DLD1 (cell line): ENCODE results near the gene TXNDC16.

ENCODE experiments used
- in situ Hi-C: cut with HindIII; loops from 2 replicates; pipeline ENCODE4 v1.10.0; 2017; ENCODE audit warnings: low sequenced_read_pairs

The TXNDC16 gene

DNA sequence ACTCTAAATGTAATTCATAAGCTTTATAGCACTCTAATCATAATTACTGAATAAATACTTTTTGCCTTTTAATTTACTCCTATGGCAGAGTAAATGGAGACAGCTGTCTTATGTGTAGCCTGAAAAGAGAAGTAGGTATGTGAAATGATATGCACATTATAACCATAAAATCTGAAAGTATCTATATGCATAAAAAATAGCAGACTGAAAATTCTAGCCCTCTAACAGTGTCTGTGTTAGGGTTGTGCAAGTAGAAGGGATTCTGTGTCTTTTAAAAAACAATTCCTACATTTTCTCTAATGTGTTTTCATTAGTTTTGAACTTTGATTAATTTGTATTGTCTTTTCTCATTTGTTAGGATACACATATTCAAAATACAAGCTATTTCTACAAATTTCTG lies 94.9 kb downstream of the TXNDC16 start:
- in situ Hi-C loops = no loop called here

DNA sequence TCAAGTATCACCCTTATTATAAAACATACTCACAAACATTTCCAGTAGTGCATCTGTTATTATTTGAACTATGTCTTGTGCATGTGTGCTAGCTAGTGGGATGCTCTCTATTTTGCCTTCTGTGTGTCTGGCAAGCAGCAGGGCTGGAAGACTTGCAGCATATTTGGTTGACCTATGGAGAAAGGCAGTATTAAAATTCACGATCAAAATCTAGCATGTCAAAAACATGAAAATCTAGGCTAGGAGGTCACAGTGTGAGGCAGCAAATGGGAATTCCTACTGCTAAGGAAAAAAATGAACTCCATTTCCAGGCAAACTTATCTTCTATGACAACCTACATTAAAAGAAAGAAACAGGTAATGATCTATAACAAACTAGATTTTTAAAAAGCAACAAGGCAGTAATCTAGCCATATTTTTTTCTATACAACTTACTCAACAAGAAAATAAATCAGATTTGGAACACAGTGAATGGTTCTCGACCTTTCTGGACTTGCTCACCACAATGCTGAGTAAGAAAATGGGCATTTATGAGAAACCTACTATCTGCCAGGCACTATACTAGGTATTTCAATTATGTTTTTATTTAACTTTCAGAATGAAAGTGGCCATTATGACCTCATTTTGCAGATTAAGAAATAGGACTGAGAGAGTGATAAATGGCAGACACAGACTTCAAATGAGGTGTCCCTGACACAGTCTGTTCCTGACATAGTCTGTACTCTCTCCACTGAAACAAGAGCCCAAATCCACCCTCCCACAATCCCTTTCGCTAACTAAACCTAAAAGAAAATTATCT lies 96.8 kb downstream of the TXNDC16 start:
- in situ Hi-C loops = no loop called here

DNA sequence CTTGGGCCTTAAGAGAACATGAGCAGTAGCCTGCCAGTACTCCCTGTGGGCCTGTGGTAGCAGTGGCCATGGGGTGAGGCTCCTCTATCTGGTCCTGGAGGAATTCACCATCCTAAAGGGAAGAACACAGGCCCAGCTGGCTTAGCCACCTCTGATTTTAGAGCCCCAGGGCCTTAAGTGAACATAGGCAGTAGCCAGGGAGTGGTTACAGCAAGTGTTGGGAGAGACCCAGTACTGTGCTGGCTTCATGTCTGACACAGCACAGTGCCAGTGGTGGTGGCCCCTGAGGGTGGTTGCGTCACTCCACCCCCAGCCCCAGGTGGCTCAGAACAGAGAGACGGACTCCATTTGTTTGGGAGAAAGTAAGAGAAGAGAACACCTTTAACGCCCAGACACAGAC lies 105.1 kb downstream of the TXNDC16 start:
- in situ Hi-C loops = no loop called here

GRCh38 chr14:52446355-52446754 lies 106.0 kb downstream of the TXNDC16 start:
- in situ Hi-C loops = no loop called here

DNA sequence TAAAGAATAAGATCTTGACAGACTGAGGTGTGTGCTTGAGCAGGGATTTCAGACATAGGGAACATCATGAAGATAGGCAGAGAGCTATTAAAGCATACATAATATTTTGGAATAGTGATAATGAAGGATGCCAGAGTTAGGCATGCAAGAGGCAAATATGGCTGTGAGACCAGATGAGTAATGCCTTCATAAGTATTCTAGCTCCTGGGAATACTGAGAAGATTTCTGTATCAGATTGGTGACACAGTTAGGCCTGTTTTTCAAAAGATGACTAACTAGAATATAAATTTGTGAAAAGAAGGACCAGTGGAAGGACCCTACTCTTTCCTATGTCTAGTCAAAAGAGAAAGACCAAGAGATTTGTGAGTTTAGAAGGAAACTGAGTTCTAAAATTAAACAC lies 108.8 kb downstream of the TXNDC16 start:
- in situ Hi-C loops = no loop called here

DNA sequence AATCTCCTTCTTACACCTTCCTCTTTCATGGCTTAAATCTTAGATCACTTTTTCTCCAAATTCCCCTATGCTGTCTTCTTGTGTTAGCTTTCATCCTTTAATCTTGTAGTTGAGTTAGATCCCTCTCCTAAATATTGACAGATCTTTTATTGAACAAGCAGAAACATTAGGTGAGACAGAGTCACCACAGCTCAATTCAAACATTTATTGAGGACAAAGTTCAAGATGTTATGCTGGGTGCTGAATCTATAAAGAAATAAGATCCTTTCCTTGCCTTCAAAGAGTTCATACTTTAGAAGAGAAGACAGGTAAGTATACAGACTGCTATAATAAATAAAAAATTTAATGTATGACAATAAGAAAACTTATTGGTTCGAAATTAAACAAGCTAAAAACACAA lies 109.7 kb downstream of the TXNDC16 start:
- in situ Hi-C loops = no loop called here

DNA sequence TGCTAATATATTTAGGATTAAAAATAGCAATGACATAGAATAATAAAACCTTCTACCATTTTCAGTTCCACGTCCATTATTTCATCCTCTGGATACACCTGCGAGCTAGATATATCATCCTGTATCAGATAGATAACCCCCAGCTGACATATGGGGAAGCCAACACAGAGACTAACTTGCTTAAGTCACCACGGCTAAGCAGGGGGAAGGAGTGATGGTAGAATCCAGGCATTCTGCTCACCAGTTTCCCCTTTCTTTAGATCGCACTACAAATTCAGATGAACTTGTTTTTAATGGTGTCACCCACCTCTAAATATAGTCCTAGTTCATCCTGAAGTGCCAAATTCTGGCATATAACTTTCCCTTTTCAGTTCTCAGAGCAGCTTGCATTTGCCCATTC lies 110.1 kb downstream of the TXNDC16 start:
- in situ Hi-C loops = no loop called here

GRCh38 chr14:52439476-52439875 lies 112.8 kb downstream of the TXNDC16 start:
- in situ Hi-C loops = no loop called here

GRCh38 chr14:52434955-52435354 lies 117.3 kb downstream of the TXNDC16 start:
- in situ Hi-C loops = no loop called here

- in situ Hi-C loops = no loop called here
Observed at GRCh38 chr14:52430474-52430873, 121.8 kb downstream of the TXNDC16 start.

GRCh38 chr14:52429451-52429850 lies 122.9 kb downstream of the TXNDC16 start:
- in situ Hi-C loops = no loop called here

DNA sequence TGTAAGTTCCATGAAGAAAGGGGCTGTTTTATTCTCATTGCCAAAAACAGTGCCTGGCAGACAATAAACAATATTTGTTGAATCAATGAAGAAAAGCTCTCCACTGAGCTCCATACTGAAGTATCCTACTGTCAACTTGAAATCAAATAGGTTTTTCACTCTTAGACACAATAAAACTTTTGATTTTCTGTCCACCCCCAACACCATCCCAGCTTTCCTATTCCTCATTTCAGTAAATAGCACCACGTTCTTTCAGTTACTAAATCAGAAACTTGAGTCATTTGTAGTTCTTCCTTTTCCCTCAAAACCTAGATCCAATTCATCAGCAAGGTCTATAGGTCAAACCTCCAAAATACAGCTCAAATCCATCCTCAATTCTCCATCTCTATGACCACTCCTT lies 124.8 kb downstream of the TXNDC16 start:
- in situ Hi-C loops = no loop called here

DNA sequence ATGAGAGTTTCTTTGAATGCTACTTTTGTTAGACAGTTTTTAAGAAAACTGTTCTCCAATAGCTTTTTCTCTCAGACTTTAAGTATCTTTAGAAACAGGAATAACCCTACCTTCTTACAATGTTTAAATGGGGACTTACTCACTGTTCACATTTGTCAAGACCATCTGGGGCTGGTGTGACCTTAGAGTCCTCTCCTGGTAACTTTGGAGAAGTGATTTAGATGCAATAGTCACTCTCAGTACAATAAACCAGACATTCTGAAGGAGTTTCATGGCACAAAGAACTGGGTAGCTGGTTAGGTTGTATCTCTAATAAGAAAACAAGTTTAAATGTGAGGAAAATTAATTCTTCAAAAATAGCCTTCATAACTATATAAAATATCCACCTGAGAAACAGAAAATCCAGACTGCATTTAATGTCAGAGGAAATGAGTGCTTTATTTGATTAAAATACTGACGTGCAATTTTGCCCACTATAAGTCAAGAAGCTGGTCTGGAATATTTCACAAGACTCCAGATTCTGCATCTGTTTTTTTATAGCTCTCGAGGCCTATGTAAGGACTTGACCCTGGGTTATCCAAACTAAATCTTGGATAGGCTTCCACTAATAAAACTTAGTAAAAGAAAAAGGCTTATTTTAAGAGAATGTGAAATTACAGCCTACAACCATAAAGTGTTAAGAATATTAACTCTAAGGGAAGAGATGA lies 129.5 kb downstream of the TXNDC16 start:
- in situ Hi-C loops = no loop called here

GRCh38 chr14:52417139-52417538 lies 135.2 kb downstream of the TXNDC16 start:
- in situ Hi-C loops = no loop called here

DNA sequence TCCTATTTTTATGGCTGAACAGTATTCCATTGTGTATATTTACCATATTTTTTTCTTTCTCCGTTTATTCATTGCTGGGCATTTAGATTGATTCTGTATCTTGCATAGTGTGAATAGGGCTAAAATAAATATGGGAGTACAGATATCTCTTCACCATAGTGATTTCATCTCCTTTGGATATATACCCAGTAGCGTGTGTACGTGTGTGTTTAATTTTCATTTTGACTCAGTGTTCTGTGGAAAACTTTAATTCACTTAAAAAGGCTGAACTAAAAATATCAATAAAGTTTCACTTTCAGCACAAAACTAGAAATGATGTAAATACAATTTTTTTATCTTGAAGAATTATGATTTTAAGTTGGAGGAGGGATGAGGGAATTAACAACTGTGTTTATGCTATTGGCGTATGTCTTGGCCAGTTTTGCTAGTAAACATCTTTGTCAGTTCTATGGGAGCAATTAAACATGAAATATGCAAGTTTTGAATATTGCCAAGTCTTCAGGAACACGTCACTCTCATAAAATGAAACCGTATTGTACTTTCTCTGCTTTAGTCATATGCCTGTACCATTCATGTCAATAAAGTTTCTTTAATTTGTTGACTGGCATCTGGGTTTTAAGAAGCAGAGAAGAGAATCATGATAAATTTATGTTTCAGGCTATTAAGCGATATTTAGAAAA lies 138.4 kb downstream of the TXNDC16 start:
- in situ Hi-C loops = no loop called here

DNA sequence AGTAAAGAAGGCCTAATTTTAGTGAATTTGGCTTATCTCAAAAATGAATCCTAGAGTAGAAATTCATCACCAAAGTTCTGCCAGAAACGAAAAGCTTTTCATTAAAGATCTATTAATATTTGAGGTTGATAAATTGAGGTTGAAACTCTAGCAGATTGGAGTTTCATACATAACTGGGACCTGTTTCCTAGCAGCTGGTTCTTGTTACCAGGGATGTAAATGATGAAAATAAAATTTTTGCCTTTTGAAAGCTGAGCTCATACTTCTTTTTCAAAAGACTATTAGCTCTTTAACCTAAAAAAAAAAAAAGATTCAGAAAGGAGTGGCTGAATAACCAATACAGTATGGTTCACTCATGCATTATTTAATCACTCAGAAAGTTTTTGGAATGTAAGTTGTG lies 139.9 kb downstream of the TXNDC16 start:
- in situ Hi-C loops = no loop called here

- in situ Hi-C loops = no loop called here
Observed at GRCh38 chr14:52405314-52405713, 147.0 kb downstream of the TXNDC16 start.

DNA sequence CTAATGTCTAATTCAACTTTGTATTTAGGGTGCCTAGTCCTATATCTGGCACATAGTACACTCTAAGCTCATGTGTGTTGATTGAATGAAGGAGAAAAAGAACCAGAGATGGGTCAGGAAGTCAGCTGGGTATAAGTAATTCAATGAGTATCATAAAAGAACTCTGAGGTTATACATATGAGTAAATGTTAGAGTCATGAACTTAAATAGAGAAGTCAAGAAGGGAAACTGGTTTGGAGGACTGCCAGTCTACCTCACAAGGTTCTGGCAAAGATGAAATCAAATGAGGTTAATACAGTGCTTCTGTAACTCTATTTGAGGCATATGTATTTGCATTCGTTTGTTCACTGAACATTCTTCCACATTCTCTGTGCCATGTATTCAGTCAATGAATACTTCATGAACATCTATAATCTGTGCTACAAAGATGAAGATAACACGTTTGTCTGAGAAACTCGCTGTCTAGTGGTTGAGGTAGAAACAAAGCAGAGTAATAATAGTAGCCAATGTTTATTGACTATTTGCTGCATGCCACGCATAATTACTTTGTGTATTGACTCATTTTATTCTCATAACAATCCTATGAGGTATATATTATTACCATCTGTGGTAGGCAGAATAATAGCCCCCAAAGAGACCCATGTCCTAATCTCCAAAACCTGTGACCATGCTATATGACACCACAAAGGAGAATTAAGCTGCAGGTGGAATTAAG lies 149.3 kb downstream of the TXNDC16 start:
- in situ Hi-C loops = no loop called here

DNA sequence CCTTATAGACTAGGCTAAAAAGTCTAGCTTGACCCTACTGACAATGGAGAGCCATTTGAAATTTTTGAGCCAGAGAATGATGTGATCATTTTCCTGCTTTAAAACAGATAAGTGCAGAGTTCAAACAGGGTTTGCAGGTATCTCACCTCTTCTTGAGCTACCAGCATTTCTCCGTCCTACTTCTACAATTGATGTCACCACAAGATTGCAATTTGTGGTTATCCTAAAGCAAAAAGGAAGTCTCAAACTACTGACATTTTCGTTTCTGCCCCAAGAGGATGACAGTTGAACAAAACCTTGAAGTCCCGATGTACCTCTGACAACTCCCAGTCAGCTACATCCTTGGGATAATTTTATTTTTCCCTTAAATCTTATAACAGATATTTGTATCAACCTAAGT lies 151.5 kb downstream of the TXNDC16 start:
- in situ Hi-C loops = no loop called here

GRCh38 chr14:52399921-52400595 lies 152.2 kb downstream of the TXNDC16 start:
- in situ Hi-C loops = no loop called here

DNA sequence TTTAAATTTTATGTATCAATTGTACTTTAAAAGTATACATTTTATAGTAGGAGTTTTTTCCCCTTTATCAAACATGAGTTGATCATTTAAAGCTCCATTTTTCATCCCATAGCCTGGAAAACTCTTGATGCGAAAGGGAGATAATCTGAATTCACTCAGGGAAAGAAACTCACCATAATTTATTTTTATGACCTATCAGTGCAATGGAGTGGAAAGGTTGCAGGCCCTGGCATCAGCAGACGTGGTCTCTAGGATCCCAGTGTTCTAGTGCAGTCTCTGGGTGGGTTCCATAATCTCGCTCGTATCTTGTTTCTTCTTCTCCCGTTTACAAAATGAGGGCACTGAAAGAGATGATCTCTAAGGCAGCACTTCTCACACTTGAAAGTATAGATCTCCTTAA lies 153.2 kb downstream of the TXNDC16 start:
- in situ Hi-C loops = no loop called here
